ENCODE results near the gene SEC14L5.
A peak's percentile ranks its signal among the peaks of the same experiment; 100 is the strongest.

SEC14L5 gene

DNA sequence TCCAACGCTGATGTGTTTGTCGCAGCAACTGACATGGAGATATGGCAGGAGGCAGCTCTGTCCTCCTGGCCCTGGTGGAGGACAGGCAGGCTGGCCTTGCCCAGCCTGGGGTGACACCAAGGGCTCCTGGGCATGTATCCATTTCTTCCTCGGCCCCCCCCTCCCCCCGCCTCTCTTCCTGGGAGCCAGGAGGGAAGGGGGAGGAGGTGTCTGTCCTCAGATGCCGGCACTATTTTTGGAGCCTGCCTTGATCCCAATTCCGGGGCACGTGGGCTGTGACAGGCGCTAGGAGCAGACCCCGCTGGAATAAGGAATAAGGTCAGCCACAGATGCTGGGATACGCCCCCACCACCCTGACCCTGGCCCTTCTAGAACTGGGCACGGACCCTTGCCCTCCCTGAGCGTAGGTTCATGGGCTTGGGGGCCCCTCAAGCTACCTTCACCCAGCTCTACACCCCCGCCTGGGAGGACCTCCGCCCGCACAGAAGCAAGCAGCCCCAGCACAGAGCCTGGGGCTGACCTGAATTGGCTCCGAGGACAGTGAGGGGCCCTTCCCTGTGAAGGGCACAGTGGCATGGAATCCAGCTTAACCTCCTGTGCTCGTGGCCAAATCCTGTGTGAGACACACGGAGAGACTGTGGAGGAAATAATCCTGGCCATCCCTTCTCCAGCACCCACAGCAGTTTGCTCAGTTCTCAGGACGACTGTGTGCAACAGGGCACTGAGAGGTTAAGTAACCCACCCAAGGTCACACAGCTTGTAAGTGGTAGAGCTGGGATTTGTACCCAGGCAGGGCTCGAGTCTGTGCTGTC is 24.1 kb downstream of the SEC14L5 start:
- ChIA-PET POLR2A (no interaction called here), CTCF (interaction anchor here (1.0 kb wide), 1 partner anchor 26 kb away, joined by 3 read pairs; no protein-coding TSS in a partner anchor)
- 60% methylated on average over 16 of the region's 20 CpGs for WGBS (ENCODE audit: insufficient coverage)
- no peak overlapping the region for H3K27ac ChIP-seq (ENCODE audit: insufficient read depth in 1 of 2, low read depth in 1 of 2, low read length in 2 of 2, poor library complexity in 1 of 2, severe bottlenecking in 2 of 2)
- no peaks in the 10 kb centered on the region for H3K36me3 ChIP-seq (ENCODE audit: control insufficient read depth in 4 of 4, insufficient read depth in 4 of 4, low read length in 3 of 4)
- H3K27me3 ChIP-seq (replicated peaks in 2 of 5; ENCODE audit: control insufficient read depth in 4 of 5, insufficient read depth in 5 of 5, low read length in 4 of 5), result peaks cover 0 to 28% (median 8%) of the 10 kb centered on the region in 5 experiments
- no peak for DNase-seq
- H3K4me3 ChIP-seq (ENCODE audit: control insufficient read depth in 1 of 7, extremely low read depth in 1 of 7, insufficient read depth in 4 of 7, low read depth in 2 of 7, low read length in 6 of 7), result no peak overlapping the region
- peaks cover 0 to 6% (median 2%) of the 10 kb centered on the region in 4 experiments for H3K4me1 ChIP-seq (ENCODE audit: control extremely low read depth in 1 of 4, control insufficient read depth in 4 of 4, insufficient read depth in 4 of 4, low read length in 3 of 4)
- peaks cover 0 to 7% (median 0%) of the 10 kb centered on the region in 5 experiments for H3K9me3 ChIP-seq (ENCODE audit: control extremely low read depth in 1 of 5, control insufficient read depth in 4 of 5, insufficient read depth in 2 of 5, low read depth in 1 of 5, low read length in 4 of 5)

DNA sequence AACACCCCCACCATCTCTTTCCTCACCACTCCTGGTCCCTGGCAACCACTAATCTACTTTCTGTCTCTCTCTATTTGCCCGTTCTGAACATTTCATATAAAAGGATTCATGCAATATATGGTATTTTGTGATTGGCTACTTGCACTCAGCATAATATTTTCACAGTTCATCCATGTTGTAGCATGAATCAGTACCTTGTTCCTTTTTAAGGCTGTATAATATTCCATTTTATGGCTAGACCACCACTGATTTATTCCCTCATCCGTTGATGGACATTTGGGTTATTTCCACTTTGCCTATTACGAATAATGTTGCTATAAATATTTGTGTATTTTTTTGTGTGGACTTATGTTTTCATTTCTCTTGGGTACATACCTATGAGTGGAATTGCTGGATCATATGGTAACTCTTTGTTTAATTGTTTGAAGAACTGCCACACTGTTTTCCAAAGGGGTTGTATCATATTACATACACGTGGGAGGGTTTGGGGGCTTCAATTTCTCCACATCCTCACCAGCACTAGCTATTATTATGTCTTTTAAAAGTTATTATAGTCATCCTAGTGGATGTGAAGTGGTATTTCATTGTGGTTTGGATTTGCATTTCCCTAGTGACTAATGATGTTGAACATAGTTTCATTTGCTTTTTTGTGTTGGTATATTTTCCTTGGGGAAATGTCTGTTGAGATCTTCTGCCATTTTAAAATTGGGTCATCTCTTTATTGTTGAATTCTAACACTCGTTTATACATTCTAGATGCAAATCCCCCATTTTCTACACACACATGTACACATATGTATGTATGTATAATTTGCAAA is 26.3 kb downstream of the SEC14L5 start:
- ChIA-PET CTCF (interaction anchor here (0.8 kb wide), 1 partner anchor 9 kb away, joined by 3 read pairs; no protein-coding TSS in a partner anchor), POLR2A (no interaction called here)
- DNase-seq, result peak in 2 of 3 donors; percentile 25 to 47
- Histone ChIP-seq H3K4me1 (ENCODE audit: control extremely low read depth in 1 of 4, control insufficient read depth in 4 of 4, insufficient read depth in 4 of 4, low read length in 3 of 4) (peaks cover 0 to 14% (median 11%) of the 10 kb centered on the region in 4 experiments), H3K9me3 (ENCODE audit: control extremely low read depth in 1 of 5, control insufficient read depth in 4 of 5, insufficient read depth in 2 of 5, low read depth in 1 of 5, low read length in 4 of 5) (peaks cover 0 to 7% (median 0%) of the 10 kb centered on the region in 5 experiments), H3K4me3 (ENCODE audit: control insufficient read depth in 1 of 7, extremely low read depth in 1 of 7, insufficient read depth in 4 of 7, low read depth in 2 of 7, low read length in 6 of 7) (no peak overlapping the region), H3K27ac (ENCODE audit: insufficient read depth in 1 of 2, low read depth in 1 of 2, low read length in 2 of 2, poor library complexity in 1 of 2, severe bottlenecking in 2 of 2) (no peak overlapping the region), H3K27me3 (replicated peaks in 2 of 5; ENCODE audit: control insufficient read depth in 4 of 5, insufficient read depth in 5 of 5, low read length in 4 of 5) (peaks cover 6 to 47% (median 10%) of the 10 kb centered on the region in 5 experiments), H3K36me3 (ENCODE audit: control insufficient read depth in 4 of 4, insufficient read depth in 4 of 4, low read length in 3 of 4) (no peaks in the 10 kb centered on the region)
- WGBS (ENCODE audit: insufficient coverage), result no CpG with 5 or more reads among the region's 5 CpGs

DNA sequence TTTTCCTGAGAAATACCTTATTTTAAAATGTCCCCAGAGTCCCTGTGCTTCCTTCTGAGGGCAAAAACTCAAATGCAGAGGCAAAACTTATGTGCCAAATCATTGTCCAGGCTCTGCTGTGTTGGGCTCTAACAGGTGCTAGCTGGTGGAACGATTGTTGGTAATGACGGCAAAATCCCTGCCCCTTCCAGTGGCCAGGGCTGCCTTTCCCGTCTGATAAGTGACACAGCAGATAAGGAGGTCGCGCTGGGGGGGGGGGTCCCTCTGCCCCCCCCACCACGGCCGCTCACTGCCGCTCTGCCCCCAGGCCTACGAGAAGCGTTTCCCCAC is 29.1 kb downstream of the SEC14L5 start:
- Histone ChIP-seq H3K36me3 (ENCODE audit: control insufficient read depth in 4 of 4, insufficient read depth in 4 of 4, low read length in 3 of 4) (no peaks in the 10 kb centered on the region), H3K27ac (ENCODE audit: insufficient read depth in 1 of 2, low read depth in 1 of 2, low read length in 2 of 2, poor library complexity in 1 of 2, severe bottlenecking in 2 of 2) (no peak overlapping the region), H3K4me3 (ENCODE audit: control insufficient read depth in 1 of 7, extremely low read depth in 1 of 7, insufficient read depth in 4 of 7, low read depth in 2 of 7, low read length in 6 of 7) (no peak overlapping the region), H3K27me3 (replicated peaks in 2 of 5; ENCODE audit: control insufficient read depth in 4 of 5, insufficient read depth in 5 of 5, low read length in 4 of 5) (peaks cover 6 to 53% (median 14%) of the 10 kb centered on the region in 5 experiments), H3K4me1 (ENCODE audit: control extremely low read depth in 1 of 4, control insufficient read depth in 4 of 4, insufficient read depth in 4 of 4, low read length in 3 of 4) (peaks cover 0 to 11% (median 10%) of the 10 kb centered on the region in 4 experiments), H3K9me3 (ENCODE audit: control extremely low read depth in 1 of 5, control insufficient read depth in 4 of 5, insufficient read depth in 2 of 5, low read depth in 1 of 5, low read length in 4 of 5) (peaks cover 0 to 7% (median 0%) of the 10 kb centered on the region in 5 experiments)
- ChIA-PET CTCF (no interaction called here), POLR2A (no interaction called here)
- DNase-seq, result peak in 2 of 3 donors; percentile 11 to 36
- WGBS (ENCODE audit: insufficient coverage), result 0% methylated on average over 6 of the region's 10 CpGs

DNA sequence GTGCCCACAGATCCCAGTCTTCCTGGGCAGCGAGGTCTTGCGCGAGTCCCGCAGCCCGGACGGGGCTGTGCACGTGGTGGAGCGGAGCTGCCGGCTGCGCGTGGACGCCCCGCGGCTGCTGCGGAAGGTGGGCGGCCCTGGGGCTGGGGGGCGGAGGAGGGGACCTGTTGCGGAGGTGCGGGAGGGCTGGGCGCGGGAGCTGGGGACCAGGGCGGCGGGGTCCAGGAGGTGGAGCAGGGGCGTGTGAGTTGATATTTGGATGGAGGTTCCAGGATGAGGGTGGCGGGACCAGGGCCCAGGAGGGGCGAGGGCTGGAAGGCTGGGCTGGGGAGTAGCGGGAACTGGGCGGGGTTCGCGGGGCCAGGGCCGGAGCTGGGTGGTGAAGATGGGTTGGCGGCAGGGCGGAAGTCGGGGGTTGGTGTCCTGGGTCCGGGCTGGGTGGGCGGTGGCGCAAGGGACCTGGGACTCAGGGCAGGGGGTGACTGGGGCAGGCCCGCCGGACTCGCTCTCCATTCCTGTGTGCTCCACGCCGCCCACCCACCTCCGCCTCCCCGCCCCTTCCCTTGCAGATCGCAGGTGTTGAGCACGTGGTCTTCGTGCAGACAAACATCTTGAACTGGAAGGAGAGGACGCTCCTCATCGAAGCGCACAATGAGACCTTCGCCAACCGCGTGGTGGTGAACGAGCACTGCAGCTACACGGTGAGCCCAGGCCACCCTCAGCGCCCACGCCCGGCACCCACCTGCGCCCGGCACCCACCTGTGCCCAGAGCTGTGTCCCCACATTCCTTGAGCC is 29.6 kb downstream of the SEC14L5 start:
- H3K9me3 ChIP-seq (ENCODE audit: control extremely low read depth in 1 of 5, control insufficient read depth in 4 of 5, insufficient read depth in 2 of 5, low read depth in 1 of 5, low read length in 4 of 5), result peaks cover 0 to 7% (median 0%) of the 10 kb centered on the region in 5 experiments
- no peaks in the 10 kb centered on the region for H3K36me3 ChIP-seq (ENCODE audit: control insufficient read depth in 4 of 4, insufficient read depth in 4 of 4, low read length in 3 of 4)
- H3K4me1 ChIP-seq (ENCODE audit: control extremely low read depth in 1 of 4, control insufficient read depth in 4 of 4, insufficient read depth in 4 of 4, low read length in 3 of 4), result peaks cover 0 to 11% (median 10%) of the 10 kb centered on the region in 4 experiments
- POLR2A ChIA-PET, result no interaction called here
- H3K4me3 ChIP-seq (ENCODE audit: control insufficient read depth in 1 of 7, extremely low read depth in 1 of 7, insufficient read depth in 4 of 7, low read depth in 2 of 7, low read length in 6 of 7), result peak overlapping the region in 2 of 7 experiments; percentile 11 to 30
- DNase-seq, result peak in 2 of 3 donors; percentile 10 to 27
- 14% methylated on average over 43 of the region's 60 CpGs for WGBS (ENCODE audit: insufficient coverage)
- no peak overlapping the region for H3K27ac ChIP-seq (ENCODE audit: insufficient read depth in 1 of 2, low read depth in 1 of 2, low read length in 2 of 2, poor library complexity in 1 of 2, severe bottlenecking in 2 of 2)
- CTCF ChIA-PET, result no interaction called here
- H3K27me3 ChIP-seq (replicated peaks in 2 of 5; ENCODE audit: control insufficient read depth in 4 of 5, insufficient read depth in 5 of 5, low read length in 4 of 5), result peaks cover 6 to 51% (median 14%) of the 10 kb centered on the region in 5 experiments

DNA sequence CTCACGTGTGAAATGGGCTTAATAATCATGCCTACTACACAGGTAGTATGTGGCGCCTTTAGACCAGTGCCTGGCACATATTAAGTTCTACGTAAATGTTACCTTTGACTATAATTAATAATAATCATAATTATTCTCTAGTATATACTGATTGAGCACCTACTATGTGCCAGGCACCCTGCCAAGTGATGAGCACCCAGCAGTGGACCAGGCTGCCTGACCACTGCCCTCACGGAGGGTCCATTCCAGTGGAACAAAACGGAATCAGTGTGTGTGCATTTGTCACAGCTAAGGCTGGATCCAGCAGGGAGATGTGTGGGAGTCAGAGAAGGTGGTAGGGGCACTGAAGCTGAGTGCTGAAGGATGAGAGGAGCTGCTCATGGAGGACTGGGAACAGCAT is 30.5 kb downstream of the SEC14L5 start:
- ChIA-PET CTCF (no interaction called here), POLR2A (no interaction called here)
- H3K27me3 ChIP-seq (replicated peaks in 2 of 5; ENCODE audit: control insufficient read depth in 4 of 5, insufficient read depth in 5 of 5, low read length in 4 of 5), result peaks cover 6 to 51% (median 14%) of the 10 kb centered on the region in 5 experiments
- WGBS (ENCODE audit: insufficient coverage), result 100% methylated on average over 2 of the region's 5 CpGs
- peaks cover 0 to 7% (median 0%) of the 10 kb centered on the region in 5 experiments for H3K9me3 ChIP-seq (ENCODE audit: control extremely low read depth in 1 of 5, control insufficient read depth in 4 of 5, insufficient read depth in 2 of 5, low read depth in 1 of 5, low read length in 4 of 5)
- H3K4me1 ChIP-seq (ENCODE audit: control extremely low read depth in 1 of 4, control insufficient read depth in 4 of 4, insufficient read depth in 4 of 4, low read length in 3 of 4), result peaks cover 0 to 11% (median 10%) of the 10 kb centered on the region in 4 experiments
- no peak overlapping the region for H3K27ac ChIP-seq (ENCODE audit: insufficient read depth in 1 of 2, low read depth in 1 of 2, low read length in 2 of 2, poor library complexity in 1 of 2, severe bottlenecking in 2 of 2)
- no peak overlapping the region for H3K4me3 ChIP-seq (ENCODE audit: control insufficient read depth in 1 of 7, extremely low read depth in 1 of 7, insufficient read depth in 4 of 7, low read depth in 2 of 7, low read length in 6 of 7)
- DNase-seq, result no peak
- H3K36me3 ChIP-seq (ENCODE audit: control insufficient read depth in 4 of 4, insufficient read depth in 4 of 4, low read length in 3 of 4), result no peaks in the 10 kb centered on the region

DNA sequence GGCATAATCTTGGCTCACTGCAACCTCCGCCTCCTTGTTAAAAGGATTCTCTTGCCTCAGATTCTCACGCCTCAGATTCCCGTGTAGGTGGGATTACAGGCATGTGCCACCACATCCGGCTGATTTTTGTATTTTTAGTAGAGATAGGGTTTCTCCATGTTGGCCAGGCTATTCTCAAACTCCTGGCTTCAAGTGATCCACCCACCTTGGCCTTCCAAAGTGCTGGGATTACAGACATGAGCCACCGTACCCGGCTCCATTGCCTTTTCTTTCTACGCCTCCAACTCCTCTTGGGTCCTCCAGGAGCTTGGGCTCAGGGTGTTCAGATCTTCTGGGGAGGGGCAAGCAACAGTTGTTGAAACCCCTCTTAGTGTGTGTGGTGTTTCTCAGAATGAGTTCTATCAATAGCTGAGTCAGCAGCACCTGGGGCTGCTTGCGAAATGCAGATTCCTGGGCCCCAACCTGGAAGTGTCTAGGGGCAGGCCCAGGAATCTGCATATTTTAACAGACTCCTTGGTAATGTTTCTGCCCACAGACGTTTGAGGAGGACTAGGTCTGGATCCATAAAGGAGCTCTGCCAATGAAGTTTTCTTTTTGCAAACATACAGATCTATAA is 31.4 kb downstream of the SEC14L5 start:
- no peaks in the 10 kb centered on the region for H3K36me3 ChIP-seq (ENCODE audit: control insufficient read depth in 4 of 4, insufficient read depth in 4 of 4, low read length in 3 of 4)
- DNase-seq, result no peak
- H3K4me3 ChIP-seq (ENCODE audit: control insufficient read depth in 1 of 7, extremely low read depth in 1 of 7, insufficient read depth in 4 of 7, low read depth in 2 of 7, low read length in 6 of 7), result no peak overlapping the region
- H3K4me1 ChIP-seq (ENCODE audit: control extremely low read depth in 1 of 4, control insufficient read depth in 4 of 4, insufficient read depth in 4 of 4, low read length in 3 of 4), result peaks cover 0 to 11% (median 10%) of the 10 kb centered on the region in 4 experiments
- H3K27ac ChIP-seq (ENCODE audit: insufficient read depth in 1 of 2, low read depth in 1 of 2, low read length in 2 of 2, poor library complexity in 1 of 2, severe bottlenecking in 2 of 2), result no peak overlapping the region
- peaks cover 0 to 4% (median 0%) of the 10 kb centered on the region in 5 experiments for H3K9me3 ChIP-seq (ENCODE audit: control extremely low read depth in 1 of 5, control insufficient read depth in 4 of 5, insufficient read depth in 2 of 5, low read depth in 1 of 5, low read length in 4 of 5)
- WGBS (ENCODE audit: insufficient coverage), result 85% methylated on average over 6 of the region's 9 CpGs
- peaks cover 6 to 51% (median 14%) of the 10 kb centered on the region in 5 experiments for H3K27me3 ChIP-seq (replicated peaks in 2 of 5; ENCODE audit: control insufficient read depth in 4 of 5, insufficient read depth in 5 of 5, low read length in 4 of 5)
- ChIA-PET POLR2A (no interaction called here), CTCF (no interaction called here)
